IMR-90 (cell line): Measurements from ENCODE around the gene XKR7. TPM values are rescaled to one million over a fixed set of nuclear protein-coding genes. Genes with fewer than 3 reads are reported as not detected.

Source experiments
- ATAC-seq: fragments of 200-7000 bp; cut with Tn5 transposase; 2 replicates; pipeline ENCODE4 v1.9.1; 2020; ENCODE audit warnings: low read depth, mild to moderate bottlenecking, moderate library complexity
- BruUV-seq: library from RNA; stranded (reverse); fragments of 400-500 nt; replicated peaks from 2 replicates; lab custom pipeline; 2021; lab: Mats Ljungman, UMichigan
- CTCF ChIA-PET: fragments of 300-600 bp; formaldehyde crosslinking; extraction: SDS; loops from one replicate; lab custom pipeline; 2021; ENCODE audit warnings: antibody characterized with exemption; lab: Yijun Ruan, JAX
- POLR2A ChIA-PET: fragments of 300-600 bp; sonication (Branson Sonifier 250); formaldehyde crosslinking; loops from one replicate; lab custom pipeline; 2022; ENCODE audit warnings: antibody characterized with exemption; ENCODE audit not compliant: unreplicated experiment; lab: Charles Lee
- DNase-seq: peaks from one replicate; pipeline ENCODE4 v3.0.0; 2013
- H2AFZ ChIP-seq: replicated peaks from 2 replicates; pipeline ENCODE3; 2013; ENCODE audit warnings: low read length, mild to moderate bottlenecking; ENCODE audit not compliant: poor library complexity
- H2AK5ac ChIP-seq: 2 replicates; pipeline ENCODE4 v1.6.1; 2013; ENCODE audit warnings: low read depth, low read length, inconsistent platforms
- H2AK9ac ChIP-seq: replicated peaks from 2 replicates; pipeline ENCODE3; 2013; ENCODE audit warnings: mild to moderate bottlenecking, low read depth, low read length, moderate library complexity; ENCODE audit not compliant: poor library complexity
- H2BK120ac ChIP-seq: 2 replicates; pipeline ENCODE4 v1.6.1; 2013; ENCODE audit warnings: low read depth, low read length, inconsistent platforms
- H2BK15ac ChIP-seq: 3 replicates; pipeline ENCODE4 v1.6.1; 2013; ENCODE audit warnings: low read depth, low read length, inconsistent platforms
- H2BK20ac ChIP-seq: 2 replicates; pipeline ENCODE4 v1.6.1; 2013; ENCODE audit warnings: low read depth, mild to moderate bottlenecking, inconsistent platforms, low read length, moderate library complexity
- H2BK5ac ChIP-seq: 2 replicates; pipeline ENCODE4 v1.6.1; 2013; ENCODE audit warnings: mild to moderate bottlenecking, low read depth, low read length, inconsistent platforms; ENCODE audit not compliant: poor library complexity, severe bottlenecking
- H3K14ac ChIP-seq: replicated peaks from 2 replicates; pipeline ENCODE4 v1.6.1; 2013; ENCODE audit warnings: low read depth, low read length, inconsistent platforms
- H3K18ac ChIP-seq: 2 replicates; pipeline ENCODE4 v1.6.1; 2013; ENCODE audit warnings: low read depth, low read length, control low read depth
- H3K23ac ChIP-seq: 2 replicates; pipeline ENCODE4 v1.6.1; 2013; ENCODE audit warnings: low read depth, low read length, inconsistent platforms
- H3K27ac ChIP-seq: 2 replicates; pipeline ENCODE4 v1.5.1; 2013; ENCODE audit warnings: mild to moderate bottlenecking, control low read depth, low read length; ENCODE audit not compliant: insufficient read depth
- H3K27me3 ChIP-seq: 2 replicates; pipeline ENCODE4 v1.6.1; 2013; ENCODE audit warnings: low read length; ENCODE audit not compliant: control insufficient read depth, insufficient read depth
- H3K36me3 ChIP-seq: 2 replicates; pipeline ENCODE4 v1.6.1; 2013; ENCODE audit warnings: low read length, mixed read lengths; ENCODE audit not compliant: control insufficient read depth, insufficient read depth
- H3K4ac ChIP-seq: 2 replicates; pipeline ENCODE4 v1.6.1; 2013; ENCODE audit warnings: low read depth, low read length, inconsistent platforms
- H3K4me1 ChIP-seq: 2 replicates; pipeline ENCODE4 v1.6.1; 2013; ENCODE audit warnings: low read length, mixed read lengths; ENCODE audit not compliant: control insufficient read depth, insufficient read depth
- H3K4me2 ChIP-seq: 2 replicates; pipeline ENCODE4 v1.6.1; 2013; ENCODE audit warnings: low read depth, mild to moderate bottlenecking, control low read depth, low read length, moderate library complexity
- H3K4me3 ChIP-seq: 2 replicates; pipeline ENCODE4 v1.5.1; 2013; ENCODE audit warnings: low read depth, mild to moderate bottlenecking, control low read depth, low read length, moderate library complexity; ENCODE audit not compliant: insufficient read depth
- H3K56ac ChIP-seq: 2 replicates; pipeline ENCODE4 v1.6.1; 2013; ENCODE audit warnings: low read length, inconsistent platforms; ENCODE audit not compliant: insufficient read depth; ENCODE audit errors: extremely low read depth
- H3K79me1 ChIP-seq, 2 experiments: 2 replicates each; pipeline ENCODE4 v1.6.1; 2013; ENCODE audit warnings: low read length in 2 of 2, inconsistent platforms in 1 of 2, low read depth in 1 of 2
- H3K9ac ChIP-seq: 2 replicates; pipeline ENCODE4 v1.6.1; 2013; ENCODE audit warnings: low read depth, low read length, control low read depth
- H3K9me1 ChIP-seq: 2 replicates; pipeline ENCODE4 v1.6.1; 2013; ENCODE audit warnings: low read length, inconsistent platforms; ENCODE audit not compliant: insufficient read depth
- H3K9me3 ChIP-seq: 2 replicates; pipeline ENCODE4 v1.6.1; 2013; ENCODE audit warnings: low read length; ENCODE audit not compliant: control insufficient read depth, insufficient read depth
- H4K20me1 ChIP-seq: 2 replicates; pipeline ENCODE4 v1.6.1; 2013; ENCODE audit warnings: low read length, inconsistent platforms; ENCODE audit not compliant: insufficient read depth
- H4K5ac ChIP-seq: 2 replicates; pipeline ENCODE4 v1.6.1; 2013; ENCODE audit warnings: mild to moderate bottlenecking, low read depth, low read length, control low read depth
- H4K8ac ChIP-seq, 2 experiments: 2 replicates each; pipeline ENCODE4 v1.6.1; 2013; ENCODE audit warnings: low read depth in 2 of 2, low read length in 2 of 2, control low read depth in 1 of 2, inconsistent platforms in 1 of 2
- H4K91ac ChIP-seq: 2 replicates; pipeline ENCODE4 v1.6.1; 2013; ENCODE audit warnings: low read depth, low read length, inconsistent platforms; ENCODE audit not compliant: insufficient read depth
- CHD1 ChIP-seq: IDR thresholded peaks from 2 replicates; pipeline ENCODE4 v1.6.1; 2012; ENCODE audit warnings: low read depth, low read length, improper control_type of control experiment
- ELK1 ChIP-seq: fragments of 150-350 bp; IDR thresholded peaks from 2 replicates; pipeline ENCODE4 v1.6.1; 2016; ENCODE audit warnings: low read depth, mild to moderate bottlenecking, low read length, moderate library complexity, borderline replicate concordance
- FOS ChIP-seq: fragments of 150-350 bp; IDR thresholded peaks from 2 replicates; pipeline ENCODE4 v1.6.1; 2016; ENCODE audit warnings: low read depth, low read length
- MXI1 ChIP-seq: IDR thresholded peaks from 2 replicates; pipeline ENCODE4 v1.6.1; 2012; ENCODE audit warnings: low read depth, mild to moderate bottlenecking, low read length, moderate library complexity, borderline replicate concordance
- POLR2A ChIP-seq: IDR thresholded peaks from 2 replicates; pipeline ENCODE4 v1.6.1; 2012; ENCODE audit warnings: mild to moderate bottlenecking, low read depth, low read length
- RCOR1 ChIP-seq: IDR thresholded peaks from 2 replicates; pipeline ENCODE4 v1.6.1; 2012; ENCODE audit warnings: mild to moderate bottlenecking, low read length, improper control_type of control experiment; ENCODE audit not compliant: insufficient replicate concordance
- RFX5 ChIP-seq: IDR thresholded peaks from 2 replicates; pipeline ENCODE4 v1.8.0; 2012; ENCODE audit warnings: low read depth, mild to moderate bottlenecking, low read length, moderate library complexity
- WGBS, 2 experiments: methylation state at CpG; one replicate each; pipeline versions ENCODE4 v1.1.5 to v1.1.7; 2013; ENCODE audit warnings: missing lambda C conversion rate in 2 of 2; ENCODE audit not compliant: insufficient read length in 1 of 2; ENCODE audit errors: extremely low coverage in 2 of 2; 5-methylcytosine and 5-hydroxymethylcytosine counted together
- dilution Hi-C: fragments of 300-500 bp; cut with HindIII; formaldehyde crosslinking; loops from one replicate; pipeline ENCODE4 v1.14.3; 2018; ENCODE audit warnings: low sequenced_read_pairs; ENCODE audit not compliant: unreplicated experiment
- in situ Hi-C: fragments of 300-500 bp; cut with MboI; formaldehyde crosslinking; loops from 3 replicates; pipeline ENCODE4 v1.14.3; 2019; ENCODE audit warnings: low sequenced_read_pairs, inconsistent platforms, mixed read lengths
- intact Hi-C: fragments of 100-400 bp; cut with micrococcal nuclease; formaldehyde crosslinking; loops from 2 replicates; pipeline ENCODE4 v1.10.0; 2022
- polyA plus RNA-seq, 3 experiments: library from polyadenylated mRNA; depleted of rRNA; stranded (reverse); fragments of >200 nt; gene quantifications; 2 replicates each; pipeline ENCODE4 v1.2.3, GENCODE V29; 2012; ENCODE audit warnings: low replicate concordance in 1 of 3
- total RNA-seq: library from RNA; depleted of rRNA; stranded (reverse); fragments of >200 nt; gene quantifications from 2 replicates; pipeline ENCODE4 v1.2.3, GENCODE V29; 2012

Gene XKR7
- total and polyA plus RNA-seq, 2 of the 4 experiments (the other 2 are of a cell fraction): not detected

GRCh38 chr20:32017711-32018251 lies 49.8 kb downstream of the XKR7 start:
- Histone ChIP-seq H3K9me1 (no peaks in the 10 kb centered on the region), H4K5ac (no peak overlapping the region), H2AK9ac (no peak overlapping the region), H2BK5ac (no peak overlapping the region), H3K27me3 (peaks cover 62% of the 10 kb centered on the region), H2BK15ac (no peak overlapping the region), H3K36me3 (no peaks in the 10 kb centered on the region), H3K4ac (no peak overlapping the region), H2AFZ (no peak overlapping the region), H4K91ac (no peak overlapping the region), H3K9me3 (peaks cover 2% of the 10 kb centered on the region; the same call in 1 of the 2 replicates), H3K4me1 (no peaks in the 10 kb centered on the region), H2AK5ac (no peak overlapping the region), H3K4me3 (no peak overlapping the region), H3K14ac (no peak overlapping the region), H3K18ac (no peak overlapping the region), H2BK20ac (no peak overlapping the region), H3K56ac (no peak overlapping the region), H4K20me1 (no peaks in the 10 kb centered on the region), H4K8ac (no peak overlapping the region), H3K27ac (no peak overlapping the region), H3K23ac (no peak overlapping the region), H3K79me1 (no peaks in the 10 kb centered on the region), H3K4me2 (no peak overlapping the region), H2BK120ac (no peak overlapping the region), H3K9ac (no peak overlapping the region)
- intact Hi-C loops (no loop called here), in situ Hi-C loops (no loop called here), dilution Hi-C loops (no loop called here)
- no TSS peak for BruUV-seq
- CTCF ChIA-PET: no interaction called here
- TF ChIP-seq CHD1: no peak
- no peak for TF ChIP-seq RFX5
- TF ChIP-seq POLR2A: no peak
- no peak for TF ChIP-seq RCOR1
- TF ChIP-seq MXI1: no peak
- no peak for TF ChIP-seq FOS
- no peak for TF ChIP-seq ELK1
- DNase-seq (no peak), ATAC-seq (no peak)
- no CpG with 5 or more reads among the region's 35 CpGs for WGBS, 2 experiments
- POLR2A ChIA-PET: no interaction called here
